Ovary (tissue), 9 donors: Measurements from ENCODE around the gene ZNF280B. TPM values are rescaled to one million over a fixed set of nuclear protein-coding genes. Genes with fewer than 3 reads are reported as not detected.

Source experiments
- DNase-seq, 5 donors: peaks; one replicate each; pipeline ENCODE4 v3.0.0-alpha.2; 2019 to 2020
- H3K27ac ChIP-seq, 2 donors: fragments of 200-600 bp; one replicate each; pipeline versions ENCODE4 v1.5.1 to v1.8.0; 2019 to 2022
- H3K27me3 ChIP-seq: fragments of 200-600 bp; one replicate; pipeline ENCODE4 v1.8.0; 2022
- H3K36me3 ChIP-seq: fragments of 200-600 bp; sonication (generic); one replicate; pipeline ENCODE4 v1.5.1; 2019
- H3K4me1 ChIP-seq: one replicate; pipeline ENCODE4 v1.8.1; 2013; ENCODE audit warnings: mild to moderate bottlenecking, moderate library complexity; ENCODE audit not compliant: insufficient read depth
- H3K4me3 ChIP-seq: fragments of 200-600 bp; sonication (generic); one replicate; pipeline ENCODE4 v1.5.1; 2017
- H3K9me3 ChIP-seq, 2 donors: fragments of 200-600 bp in 1 of 2; sonication (generic) in 1 of 2; one replicate each; pipeline versions ENCODE4 v1.5.1 to v1.8.1; 2013 to 2019; ENCODE audit warnings: mild to moderate bottlenecking in 1 of 2, moderate library complexity in 1 of 2
- CTCF ChIP-seq, 3 donors: fragments of 450-650 bp in 2 of 3; fragments of 200-600 bp in 1 of 3; IDR thresholded peaks; one replicate each; pipeline versions ENCODE4 v1.5.1 to v1.8.0; 2016 to 2022; ENCODE audit warnings: antibody characterized with exemption in 3 of 3, mild to moderate bottlenecking in 1 of 3
- EP300 ChIP-seq: sonication (generic); formaldehyde crosslinking; IDR thresholded peaks from one replicate; pipeline ENCODE4 v1.6.1; 2017; ENCODE audit warnings: antibody characterized with exemption
- POLR2A ChIP-seq: fragments of 450-650 bp; IDR thresholded peaks from one replicate; pipeline ENCODE4 v1.6.1; 2017; ENCODE audit warnings: antibody characterized with exemption, mild to moderate bottlenecking, moderate library complexity
- WGBS, 3 donors: extraction: QIAGEN DNeasy Blood & Tissue Kit in 1 of 3; methylation state at CpG; one replicate each; pipeline versions ENCODE4 v1.1.5 to v1.1.7; 2013 to 2017; 5-methylcytosine and 5-hydroxymethylcytosine counted together
- intact Hi-C, 4 donors: fragments of 100-400 bp; cut with DNase I; formaldehyde crosslinking; loops; one replicate each; pipeline versions ENCODE4 v1.11.0 to v1.15.1; 2022 to 2023
- polyA plus RNA-seq, 2 donors: library from polyadenylated mRNA; stranded (reverse); fragments of 200-250 nt in 1 of 2; fragments of 350-450 nt in 1 of 2; fragmentation: Illumina TruSeq in 1 of 2; extraction: RNeasy Lipid Tissue Mini Kit (QIAGEN cat#74804) in 1 of 2; gene quantifications; one replicate each; pipeline ENCODE4 v1.2.3, GENCODE V29; 2013 to 2014
- total RNA-seq, 7 donors: library from RNA; depleted of rRNA in 2 of 7; stranded (reverse); fragments of >200 nt in 2 of 7; fragmentation: NEBNext Ultra II Directional in 3 of 7; extraction: Animal tissue kit (Norgen Biotek cat#: 25700) in 3 of 7; gene quantifications; one replicate each; pipeline versions ENCODE4 v1.1.0 to v1.2.4, GENCODE V29; 2016 to 2023
- donor health status: DM: no; HTN: no; CAD: no; lungs with moderate emphysema.
- donor health status: DM: no; HTN: no; CAD: no.
- donor health status: Bipolar disorder and iron deficiency.
- donor health status: DM: yes; HTN: yes; CAD: no.
- donor health status: DM: no; HTN: no; CAD: no.
- donor health status: DM: yes; HTN: yes; CAD: no.

Gene ZNF280B
- total and polyA plus RNA-seq, 9 donors, result 0.72 to 4.0 (median 2.3) TPM

- TF ChIP-seq CTCF (IDR thresholded peaks at IDR 0.05) (no peak), POLR2A (no peak), EP300 (no peak)
- H3K36me3 ChIP-seq, result no peaks in the 10 kb centered on the region
- no peaks in the 10 kb centered on the region for H3K9me3 ChIP-seq
- no peak for DNase-seq
- intact Hi-C loops, result no loop called here
- H3K4me1 ChIP-seq, result no peaks in the 10 kb centered on the region
- H3K27me3 ChIP-seq, result no peaks in the 10 kb centered on the region
- no peak overlapping the region for H3K27ac ChIP-seq
- 91 to 95% (median 94%) methylated on average over 9 of the region's 9 CpGs for WGBS, 3 donors
- no peak overlapping the region for H3K4me3 ChIP-seq
Observed at GRCh38 chr22:22555596-22555995, 47.1 kb upstream of the ZNF280B start.

GRCh38 chr22:22554587-22555284, 46.2 kb upstream of the ZNF280B start:
- DNase-seq, result no peak
- H3K36me3 ChIP-seq, result no peaks in the 10 kb centered on the region

GRCh38 chr22:22553735-22554586, 45.4 kb upstream of the ZNF280B start:
- H3K36me3 ChIP-seq, result no peaks in the 10 kb centered on the region
- no peak overlapping the region for H3K4me3 ChIP-seq
- no peak for DNase-seq
- intact Hi-C loops, result no loop called here
- no peaks in the 10 kb centered on the region for H3K4me1 ChIP-seq
- no peaks in the 10 kb centered on the region for H3K9me3 ChIP-seq
- no peak overlapping the region for H3K27ac ChIP-seq
- no peaks in the 10 kb centered on the region for H3K27me3 ChIP-seq
- WGBS, 3 donors, result 47 to 56% (median 53%) methylated on average over 8 of the region's 8 CpGs
- TF ChIP-seq POLR2A (no peak), EP300 (no peak), CTCF (IDR thresholded peaks at IDR 0.05) (no peak)

More at GRCh38 chr22:22554587-22555284, 46.2 kb upstream of the ZNF280B start:
- WGBS, 3 donors, result 81 to 88% (median 85%) methylated on average over 4 of the region's 4 CpGs
- Histone ChIP-seq H3K4me1 (no peaks in the 10 kb centered on the region), H3K4me3 (no peak overlapping the region), H3K27ac (no peak overlapping the region), H3K27me3 (no peaks in the 10 kb centered on the region), H3K9me3 (no peaks in the 10 kb centered on the region)
- TF ChIP-seq CTCF (IDR thresholded peaks at IDR 0.05), result no peak
- TF ChIP-seq EP300, result no peak
- no peak for TF ChIP-seq POLR2A
- intact Hi-C loops, result no loop called here

- H3K27me3 ChIP-seq, result no peaks in the 10 kb centered on the region
- H3K9me3 ChIP-seq, result no peaks in the 10 kb centered on the region
- 78 to 92% (median 81%) methylated on average over 1 of the region's 1 CpG for WGBS, 3 donors
- DNase-seq, result no peak
- no peak for TF ChIP-seq EP300
- no peak for TF ChIP-seq POLR2A
- no peak for TF ChIP-seq CTCF (IDR thresholded peaks at IDR 0.05)
- no peak overlapping the region for H3K4me3 ChIP-seq
- no peak overlapping the region for H3K27ac ChIP-seq
- intact Hi-C loops, result no loop called here
- no peaks in the 10 kb centered on the region for H3K4me1 ChIP-seq
- H3K36me3 ChIP-seq, result no peaks in the 10 kb centered on the region
Observed at GRCh38 chr22:22553141-22553540, 44.6 kb upstream of the ZNF280B start.
